Uterine smooth muscle cell (primary cell): Measurements from ENCODE around the gene COQ9. TPM values are rescaled to one million over a fixed set of nuclear protein-coding genes. Genes with fewer than 3 reads are reported as not detected.

Experiments
- total RNA-seq: library from RNA; depleted of rRNA; stranded (reverse); fragments of >200 nt; gene quantifications from 2 replicates; pipeline ENCODE4 v1.2.3, GENCODE V29; 2014

The COQ9 gene, protein sequence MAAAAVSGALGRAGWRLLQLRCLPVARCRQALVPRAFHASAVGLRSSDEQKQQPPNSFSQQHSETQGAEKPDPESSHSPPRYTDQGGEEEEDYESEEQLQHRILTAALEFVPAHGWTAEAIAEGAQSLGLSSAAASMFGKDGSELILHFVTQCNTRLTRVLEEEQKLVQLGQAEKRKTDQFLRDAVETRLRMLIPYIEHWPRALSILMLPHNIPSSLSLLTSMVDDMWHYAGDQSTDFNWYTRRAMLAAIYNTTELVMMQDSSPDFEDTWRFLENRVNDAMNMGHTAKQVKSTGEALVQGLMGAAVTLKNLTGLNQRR
- total RNA-seq: 52.4 and 52.7 TPM in 2 replicates

DNA sequence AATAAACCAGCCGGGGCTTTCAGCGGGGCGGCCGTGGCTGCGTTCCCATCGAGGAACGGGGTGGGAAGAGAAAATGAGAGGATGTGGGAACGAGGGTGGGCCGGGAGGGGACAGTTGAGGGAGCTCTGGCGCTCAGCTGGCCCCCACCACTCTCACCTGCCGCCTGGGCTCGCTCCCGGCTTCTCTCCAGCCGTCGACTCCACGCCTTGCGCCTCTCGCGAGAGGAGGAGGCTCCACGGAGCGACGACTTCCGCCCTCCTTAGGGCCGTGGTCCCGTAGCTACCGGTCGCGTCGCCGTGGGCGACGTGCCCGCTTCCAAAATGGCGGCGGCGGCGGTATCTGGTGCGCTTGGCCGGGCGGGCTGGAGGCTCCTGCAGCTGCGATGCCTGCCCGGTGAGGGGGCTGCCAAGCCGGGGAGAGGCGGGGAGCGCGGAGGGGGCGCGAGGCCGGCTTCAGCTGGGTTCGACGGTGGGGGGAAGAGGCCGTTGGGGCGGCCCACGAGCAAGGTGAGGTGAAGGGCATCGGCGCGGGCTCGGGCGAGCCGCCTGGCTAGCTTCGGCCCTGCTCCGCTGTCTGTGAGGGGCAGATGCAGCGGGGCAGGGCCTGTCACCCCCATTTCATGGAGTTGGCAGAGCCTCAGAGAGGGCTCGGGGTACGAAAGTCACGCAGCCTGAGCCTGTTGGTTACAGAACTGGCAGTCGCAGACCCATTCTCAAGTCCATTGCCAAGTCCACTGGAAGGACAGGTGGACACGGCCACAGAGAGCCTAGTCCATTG lies at the start of gene COQ9, which contains the start of gene CIAPIN1:
TSS of gene COQ9 (plus strand) at position 294 of the 777 bp plus-strand sequence. CDS start at position 321, 27 bp downstream.
TSS of gene CIAPIN1 (minus strand) at position 200 of the 777 bp plus-strand sequence. CDS start 6,457 bp downstream, outside the sequence.

DNA sequence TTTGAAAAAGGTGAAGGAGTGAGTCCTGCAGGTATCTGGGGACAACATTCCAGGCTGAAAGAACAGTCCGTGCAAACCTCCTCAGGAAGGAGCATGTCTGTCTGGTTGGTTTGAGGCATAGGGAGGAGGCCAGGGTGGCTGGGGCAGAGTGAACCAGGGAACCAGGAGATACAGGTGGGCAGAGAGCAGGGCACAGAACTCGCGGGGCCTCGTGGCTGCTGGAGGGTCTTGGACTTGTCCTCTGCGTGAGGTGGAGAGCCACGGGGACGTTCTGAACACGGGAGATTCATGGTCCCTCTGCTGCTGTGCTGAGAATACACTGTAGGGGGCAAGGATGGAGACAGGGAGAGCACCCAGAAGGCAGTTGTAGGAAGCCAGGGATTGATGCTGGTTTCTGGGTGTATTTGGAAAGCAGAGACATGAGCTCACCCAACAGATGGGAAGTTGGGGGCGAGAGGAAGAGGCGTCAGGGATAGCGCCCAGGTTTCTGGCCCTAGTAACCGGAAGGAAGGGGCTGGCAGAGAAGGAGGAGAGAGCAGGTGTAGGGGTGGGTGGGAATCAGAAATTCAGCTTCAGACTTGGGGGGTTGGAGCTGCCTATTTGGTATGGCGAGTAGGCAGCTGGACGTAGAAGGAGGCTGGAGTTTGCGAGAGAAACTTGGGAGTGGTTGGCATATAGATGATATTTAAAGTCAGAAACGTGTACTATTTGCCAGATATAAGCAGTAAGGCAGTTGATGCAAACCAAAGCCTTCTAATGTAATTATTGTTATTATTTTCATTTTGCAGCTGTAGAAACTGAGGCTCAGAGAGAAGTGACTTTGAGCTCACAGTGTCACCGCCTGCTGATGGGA lies 43.1 kb upstream of the COQ9 start, which contains the start of gene CCL17:
TSS of gene CCL17 (plus strand) at position 803 of the 853 bp plus-strand sequence. CDS start 9,166 bp downstream, outside the sequence.

DNA sequence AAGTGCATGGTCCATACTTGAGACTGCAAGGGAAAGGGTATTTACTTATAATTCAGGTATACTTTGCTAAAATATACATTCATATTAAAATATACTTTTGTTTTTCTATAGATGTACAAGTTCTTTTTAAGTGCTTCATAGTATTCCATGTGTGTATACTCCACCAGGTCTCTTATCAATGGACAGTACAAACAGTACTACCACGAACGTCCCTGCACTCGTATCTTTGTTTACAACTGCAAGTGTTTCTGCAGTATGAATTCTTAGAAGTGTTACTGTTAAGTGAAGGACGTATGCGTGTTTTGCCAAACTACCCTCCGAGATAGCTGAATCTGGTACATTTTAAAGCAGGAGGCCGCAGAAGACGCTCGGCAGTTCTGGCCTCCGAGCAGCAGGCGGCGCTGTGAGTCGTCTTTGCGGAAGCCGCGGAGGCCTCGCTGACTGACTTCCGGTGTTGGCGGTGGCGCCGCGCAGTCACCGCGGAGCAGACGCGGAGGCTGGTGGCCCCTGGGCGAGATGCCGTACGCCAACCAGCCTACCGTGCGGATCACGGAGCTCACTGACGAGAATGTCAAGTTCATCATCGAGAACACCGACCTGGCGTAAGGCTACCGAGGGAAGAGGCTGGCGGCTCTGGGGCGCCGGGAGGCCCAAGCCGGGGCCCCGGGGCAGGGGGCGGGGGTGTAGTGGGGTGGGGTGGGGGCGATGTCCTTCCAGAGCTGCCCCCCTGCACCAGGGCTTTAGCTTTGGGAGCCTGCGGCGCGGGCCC lies 15.1 kb downstream of the COQ9 start, which contains the start of gene POLR2C:
TSS of gene POLR2C (plus strand) at position 471 of the 769 bp plus-strand sequence. CDS start at position 517, 46 bp downstream.

DNA sequence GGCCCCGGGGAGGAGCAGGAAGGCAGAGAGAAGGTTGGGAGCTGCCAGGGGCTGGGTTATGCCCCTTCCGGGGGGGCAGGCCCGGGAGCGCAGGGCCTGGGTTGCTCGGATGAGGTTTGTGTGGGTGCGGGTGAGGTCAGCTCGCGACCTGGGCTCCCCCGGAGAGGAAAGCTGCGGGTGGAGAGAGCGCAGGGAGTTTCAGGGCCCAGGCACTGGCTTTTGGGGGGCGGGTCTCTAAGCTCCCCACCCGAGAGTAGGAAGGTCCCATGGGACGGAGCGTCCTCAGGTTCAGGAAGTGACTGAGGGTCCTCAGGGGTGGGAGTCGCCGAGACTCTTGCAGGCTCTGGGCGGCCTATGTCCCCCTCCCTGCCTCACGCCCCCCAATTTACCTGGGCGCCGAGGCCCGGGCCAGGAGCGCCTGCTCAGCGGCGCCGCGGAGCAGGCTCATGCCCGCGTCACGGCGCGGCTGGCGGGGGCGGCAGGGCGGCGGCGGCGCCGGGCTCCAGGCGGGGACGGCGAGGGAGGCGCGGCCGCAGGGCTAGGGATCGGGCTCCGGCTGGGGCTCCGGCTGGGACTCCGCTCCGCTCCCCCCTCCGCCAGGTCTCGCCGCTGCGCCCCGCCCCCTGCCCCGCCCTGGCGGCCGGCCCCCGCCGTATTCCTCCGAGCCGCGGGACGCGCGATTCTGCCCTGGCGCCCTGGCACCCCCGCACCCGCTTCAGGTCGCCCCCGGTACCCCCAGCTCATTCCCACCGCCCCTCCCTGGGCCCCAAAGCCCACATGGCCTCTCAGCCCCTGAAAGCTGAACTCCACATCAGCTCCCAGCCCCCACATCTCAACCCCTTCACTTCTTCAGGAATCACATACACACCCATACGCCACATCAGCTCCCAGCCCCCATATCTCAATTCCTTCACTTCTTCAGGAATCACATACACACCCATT lies 38.9 kb downstream of the COQ9 start, which contains the start of gene DOK4:
TSS of gene DOK4 (minus strand) at position 578 of the 942 bp plus-strand sequence. CDS start 6,986 bp downstream, outside the sequence.

Other genes with a start within 250 kb of the COQ9 start
- 65.2 and 65.3 TPM in 2 replicates for gene ARL2BP, start 202.2 kb upstream of the COQ9 start, total RNA-seq
- gene PLLP, start 162.8 kb upstream of the COQ9 start, total RNA-seq: 0.12 TPM in 1 of 2 replicates, not detected in the other
- not detected in 2 replicates for gene CCL22, start 88.7 kb upstream of the COQ9 start, total RNA-seq
- under 0.01 TPM in 1 of 2 replicates, not detected in the other for gene CX3CL1, start 75.0 kb upstream of the COQ9 start, total RNA-seq
- gene CCL17, start 42.7 kb upstream of the COQ9 start, total RNA-seq: not detected in 2 replicates
- 34.6 and 47.1 TPM in 2 replicates for gene CIAPIN1, start 94 bp upstream of the COQ9 start, total RNA-seq
- gene POLR2C, start 15.2 kb downstream of the COQ9 start, total RNA-seq: 90.2 and 115 TPM in 2 replicates
- gene DOK4, start 39.0 kb downstream of the COQ9 start, total RNA-seq: 24.7 and 26.9 TPM in 2 replicates
- 12.4 and 27.4 TPM in 2 replicates for gene CCDC102A, start 89.1 kb downstream of the COQ9 start, total RNA-seq
- gene ADGRG5, start 95.2 kb downstream of the COQ9 start, total RNA-seq: not detected in 2 replicates
- 0.89 and 2.4 TPM in 2 replicates for gene ADGRG1, start 181.2 kb downstream of the COQ9 start, total RNA-seq
- not detected in 2 replicates for gene ADGRG3, start 220.8 kb downstream of the COQ9 start, total RNA-seq
- 0.50 TPM in 1 of 2 replicates, not detected in the other for gene DRC7, start 247.3 kb downstream of the COQ9 start, total RNA-seq